Measurements from ENCODE around the gene BRSK2.
"Not testable (repeated sequence)": the region's sequence is repeated elsewhere in the genome, so short reads cannot be mapped to it uniquely, and the experiment has no call there.

The BRSK2 gene

GRCh38 chr11:1501421-1502167 lies 111.9 kb downstream of the BRSK2 start:
- no peak for DNase-seq

DNA sequence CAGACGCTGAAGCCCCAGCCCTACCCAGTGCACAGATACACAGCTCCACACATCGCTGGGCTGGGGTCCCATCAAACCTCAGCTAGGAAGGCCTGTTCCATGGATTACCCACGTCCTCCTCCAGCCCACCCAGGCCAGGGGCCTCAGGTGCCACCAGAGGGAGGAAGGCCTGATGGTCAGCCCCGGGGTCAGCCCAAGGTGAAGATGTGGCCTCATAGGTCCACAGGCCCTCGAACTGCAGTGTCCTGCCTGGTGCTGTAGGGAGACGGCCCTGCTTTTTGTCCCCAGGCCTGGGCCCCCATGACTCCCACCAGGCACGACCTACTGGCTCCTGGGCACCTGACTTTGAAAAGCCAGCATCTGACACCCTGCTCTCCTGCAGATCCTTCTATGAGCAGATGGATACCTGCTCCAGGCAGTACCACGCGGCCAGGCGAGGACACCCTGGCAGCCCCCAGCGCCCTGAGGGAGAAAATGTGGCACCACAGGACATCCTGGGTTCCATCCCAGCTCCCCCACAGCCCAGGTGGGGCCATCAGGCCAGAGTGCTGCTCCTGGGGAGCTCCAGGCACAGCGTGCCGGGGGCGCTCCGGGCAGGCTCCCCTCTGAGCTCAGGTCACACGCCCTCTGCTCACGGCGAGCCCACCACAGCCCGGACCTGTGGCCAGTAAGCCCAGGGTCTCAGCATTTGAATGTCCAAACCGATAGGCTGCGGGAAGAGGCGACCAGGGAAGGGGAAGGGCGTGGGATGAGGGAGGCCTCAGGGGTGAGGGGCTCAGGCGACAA lies 112.6 kb downstream of the BRSK2 start:
- DNase-seq, result no peak

GRCh38 chr11:1502954-1503707 lies 113.4 kb downstream of the BRSK2 start:
- no peak for DNase-seq

DNA sequence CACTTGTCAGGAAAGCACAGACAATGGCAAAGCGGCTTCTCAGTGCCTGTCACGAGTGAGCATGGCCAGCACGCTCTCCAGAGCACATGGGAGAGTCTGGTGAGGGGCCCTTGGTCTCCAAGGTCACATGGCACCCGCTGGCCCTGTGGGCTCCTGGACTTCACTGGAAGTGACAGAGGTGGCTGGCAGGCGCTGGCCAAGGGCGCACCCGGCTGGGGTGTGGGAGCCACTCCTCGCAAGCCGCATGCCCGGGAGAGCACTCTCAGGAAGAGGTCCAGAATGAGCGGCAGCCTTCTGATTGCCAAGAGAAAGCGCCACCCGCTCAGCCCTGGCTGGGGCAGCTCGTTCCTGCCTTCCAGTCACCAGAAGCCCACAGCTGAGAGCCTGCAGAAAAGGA lies 114.0 kb downstream of the BRSK2 start:
- DNase-seq, result no peak

DNA sequence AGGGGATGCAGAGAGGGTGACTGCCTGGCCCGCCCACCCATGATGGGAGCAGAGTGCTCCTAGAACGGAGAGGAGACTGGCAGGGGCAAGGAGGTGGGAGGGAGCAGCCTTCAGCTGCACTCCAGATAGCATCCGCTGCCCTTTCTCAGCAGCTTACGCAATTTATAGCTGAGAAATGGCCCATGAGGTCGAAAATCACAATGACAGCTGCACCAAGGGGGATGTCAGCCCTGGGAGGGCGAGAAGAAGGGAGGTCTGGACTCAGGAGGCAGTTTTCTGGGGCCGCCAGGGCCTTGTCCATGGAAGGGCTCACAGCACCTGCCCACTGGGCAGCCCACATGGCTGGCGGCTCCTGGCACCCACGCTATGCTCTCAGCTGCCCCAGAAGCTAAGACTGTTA lies 114.4 kb downstream of the BRSK2 start:
- no peak for DNase-seq

GRCh38 chr11:1504581-1505290 lies 115.0 kb downstream of the BRSK2 start:
- DNase-seq, result no peak

GRCh38 chr11:1505480-1505879 lies 115.7 kb downstream of the BRSK2 start:
- no peak for DNase-seq

DNA sequence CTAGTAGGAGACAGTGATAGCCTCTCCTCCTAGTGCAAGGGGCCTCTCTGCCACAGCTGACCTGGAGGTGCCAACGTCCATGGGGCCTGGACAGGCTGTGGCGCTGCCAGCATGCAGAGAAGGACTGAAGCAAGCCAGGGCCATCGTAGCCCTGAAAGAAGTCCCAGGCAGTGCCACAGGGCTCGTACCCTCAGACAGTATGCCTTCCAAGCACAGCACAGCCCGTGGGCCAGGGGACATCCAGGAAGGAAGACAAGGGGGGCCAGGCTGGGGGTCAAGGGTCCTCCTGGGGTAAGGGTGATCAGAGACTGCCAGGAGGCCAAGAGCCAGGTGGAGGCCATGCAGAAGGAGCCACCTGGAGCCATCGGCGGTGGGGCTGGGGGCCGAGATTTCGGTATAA lies 117.2 kb downstream of the BRSK2 start:
- no peak for DNase-seq

GRCh38 chr11:1507381-1508140 lies 117.8 kb downstream of the BRSK2 start:
- no peak for DNase-seq

DNA sequence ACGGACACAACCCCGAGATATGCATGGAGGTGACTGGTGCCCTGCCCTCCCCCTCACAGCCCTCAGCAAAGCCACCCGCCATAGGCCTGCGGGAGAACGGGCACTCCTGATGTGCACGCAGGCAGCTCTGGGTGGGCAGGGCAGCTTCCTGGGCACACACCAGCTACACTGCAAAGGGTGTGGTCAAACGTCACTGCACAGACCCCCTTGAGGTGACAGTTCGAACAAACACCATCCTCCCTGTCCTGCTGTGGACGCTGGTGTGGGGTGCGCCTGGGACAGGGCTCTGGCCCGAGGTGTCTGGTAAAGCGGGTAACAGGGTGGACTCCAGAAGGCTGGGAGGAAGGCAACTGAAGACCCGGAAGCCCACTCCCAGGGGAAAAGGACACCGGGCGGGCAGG lies 118.8 kb downstream of the BRSK2 start:
- no peak for DNase-seq

DNA sequence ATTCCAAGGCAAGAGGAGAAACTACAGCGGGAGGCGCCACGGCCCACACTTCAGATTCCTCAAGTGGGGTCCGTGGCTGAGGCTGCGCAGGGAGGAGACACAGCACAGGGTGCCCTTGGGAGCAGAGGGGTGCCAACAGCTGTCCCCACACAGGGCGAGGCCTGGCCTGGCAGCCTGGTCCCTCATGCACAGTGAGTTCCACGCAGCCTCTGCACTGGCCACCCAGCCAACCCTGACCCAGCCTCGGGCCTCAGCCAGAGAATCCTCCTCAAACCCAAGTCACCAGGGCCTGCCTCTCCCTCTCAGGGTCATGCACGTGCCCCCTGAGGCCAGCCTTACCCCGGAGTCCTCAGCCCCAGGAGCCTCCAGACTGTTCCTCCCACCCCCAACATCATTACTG lies 119.3 kb downstream of the BRSK2 start:
- DNase-seq, result no peak

- no peak for DNase-seq
Measured at GRCh38 chr11:1509626-1510255, 120.0 kb downstream of the BRSK2 start.

DNA sequence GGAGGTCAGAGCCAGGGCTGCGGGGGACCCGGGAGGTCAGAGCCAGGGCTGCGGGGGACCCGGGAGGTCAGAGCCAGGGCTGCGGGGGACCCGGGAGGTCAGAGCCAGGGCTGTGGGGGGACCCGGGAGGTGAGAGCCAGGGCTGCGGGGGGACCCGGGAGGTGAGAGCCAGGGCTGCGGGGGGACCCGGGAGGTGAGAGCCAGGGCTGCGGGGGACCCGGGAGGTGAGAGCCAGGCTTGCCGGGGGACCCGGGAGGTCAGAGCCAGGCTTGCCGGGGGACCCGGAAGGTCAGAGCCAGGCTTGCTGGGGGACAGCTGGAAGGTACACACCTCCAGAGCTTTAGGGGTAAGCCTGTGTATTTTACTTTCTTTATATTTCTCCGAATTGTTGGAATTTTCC lies 120.6 kb downstream of the BRSK2 start:
- not testable (repeated sequence) for DNase-seq

DNA sequence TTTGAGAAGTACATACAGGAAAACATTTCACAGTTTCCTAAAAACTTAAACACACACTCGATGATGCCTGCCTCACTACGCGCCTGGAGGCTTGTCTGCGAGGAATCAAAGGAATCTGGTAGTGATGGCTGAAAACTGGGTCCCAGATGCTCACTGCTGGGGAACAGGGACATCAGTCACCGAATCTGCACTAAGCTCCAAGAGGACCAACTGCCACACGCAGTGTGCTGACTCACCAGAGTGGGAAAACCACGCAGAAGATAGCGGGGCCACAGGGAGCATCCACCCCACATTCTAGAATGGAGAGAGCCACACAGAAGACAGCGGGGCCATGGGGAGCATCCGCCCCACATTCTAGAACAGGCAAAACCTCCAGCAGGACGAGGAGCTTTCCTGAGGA lies 121.2 kb downstream of the BRSK2 start:
- DNase-seq, result no peak

DNA sequence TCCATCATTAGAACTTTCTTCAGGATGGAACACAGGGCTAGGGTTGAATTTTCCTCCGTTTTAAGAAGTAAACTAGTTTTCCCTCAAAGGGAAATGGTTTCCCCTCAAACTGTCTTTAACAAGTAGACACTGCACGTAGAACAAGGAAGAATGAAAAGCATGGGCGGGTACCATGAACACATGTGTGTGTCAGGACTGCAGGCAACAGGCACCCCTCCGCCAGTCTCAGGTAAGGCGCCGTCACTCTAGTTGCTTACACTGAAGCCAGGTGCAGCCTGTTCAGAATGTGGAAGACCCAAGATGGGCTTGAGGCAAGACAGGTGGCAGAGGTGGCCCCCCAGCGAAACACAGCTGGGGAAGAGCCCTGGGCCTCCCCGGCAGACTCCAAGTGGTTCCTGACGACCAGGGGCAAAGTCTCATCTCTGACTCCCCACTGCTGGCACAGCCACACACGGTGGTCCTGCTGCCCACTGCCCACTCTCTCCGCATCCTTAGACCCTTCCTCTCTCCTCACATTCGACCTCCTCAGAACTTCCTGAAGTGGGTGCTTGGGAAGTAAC lies 122.3 kb downstream of the BRSK2 start:
- DNase-seq, result no peak

Measured in stimulated activated naive CD4-positive, alpha-beta T cell treated with Interleukin-2 at 50 U/mL for 16 hours (primary cell).